Measurements from ENCODE around the gene NAV2. TPM values are rescaled to one million over a fixed set of nuclear protein-coding genes. Genes with fewer than 3 reads are reported as not detected.

The NAV2 gene
- total RNA-seq, 1 donor = 11.2 TPM

DNA sequence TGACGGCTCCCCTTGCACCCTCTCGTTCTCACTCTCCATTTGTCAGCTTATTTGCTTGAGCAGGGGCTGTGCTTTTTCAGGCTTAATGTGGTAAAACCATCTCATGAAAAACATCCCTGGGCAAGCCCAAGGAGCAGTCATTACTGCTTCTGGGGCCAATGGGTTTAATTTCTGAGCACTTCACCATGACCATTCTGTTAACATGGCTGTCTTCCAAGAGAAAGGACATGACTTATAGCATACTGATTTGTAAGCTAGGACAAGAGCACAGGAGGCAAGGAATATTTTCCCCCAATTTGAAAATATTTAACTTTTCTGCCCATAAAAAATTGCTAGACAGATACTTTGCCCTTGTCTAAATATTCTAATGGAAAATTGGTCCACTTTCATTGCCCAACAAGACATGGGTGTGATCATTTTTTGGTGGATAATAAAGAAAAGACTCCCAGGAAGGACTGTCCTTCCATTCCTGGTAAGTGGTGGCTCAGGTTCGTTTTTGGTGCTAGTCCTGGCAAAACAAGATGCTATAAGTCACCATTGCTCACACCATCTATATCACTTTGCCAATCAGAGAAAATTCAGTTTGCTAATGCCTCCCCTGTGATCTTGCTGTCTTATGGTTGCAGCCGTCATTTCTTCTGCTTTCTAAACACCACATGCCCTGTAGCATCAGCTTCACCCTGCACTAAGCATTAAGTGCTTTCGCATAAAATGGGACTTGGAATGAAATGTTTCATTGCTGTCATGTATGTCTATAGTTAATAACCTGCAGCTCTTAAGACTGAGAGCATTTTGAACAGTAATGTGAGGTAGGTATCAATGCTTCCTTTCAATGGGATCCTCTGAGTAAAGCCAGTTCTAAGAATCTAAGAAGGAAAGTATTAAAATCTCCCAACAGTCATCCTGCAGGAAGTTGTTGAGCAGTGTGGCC is 339.1 kb downstream of the NAV2 start:
- no peak for DNase-seq (ENCODE audit: low read depth)
- no peak overlapping the region for H3K4me3 ChIP-seq (ENCODE audit: low read depth, low read length)
- TF ChIP-seq, protein P1, sequence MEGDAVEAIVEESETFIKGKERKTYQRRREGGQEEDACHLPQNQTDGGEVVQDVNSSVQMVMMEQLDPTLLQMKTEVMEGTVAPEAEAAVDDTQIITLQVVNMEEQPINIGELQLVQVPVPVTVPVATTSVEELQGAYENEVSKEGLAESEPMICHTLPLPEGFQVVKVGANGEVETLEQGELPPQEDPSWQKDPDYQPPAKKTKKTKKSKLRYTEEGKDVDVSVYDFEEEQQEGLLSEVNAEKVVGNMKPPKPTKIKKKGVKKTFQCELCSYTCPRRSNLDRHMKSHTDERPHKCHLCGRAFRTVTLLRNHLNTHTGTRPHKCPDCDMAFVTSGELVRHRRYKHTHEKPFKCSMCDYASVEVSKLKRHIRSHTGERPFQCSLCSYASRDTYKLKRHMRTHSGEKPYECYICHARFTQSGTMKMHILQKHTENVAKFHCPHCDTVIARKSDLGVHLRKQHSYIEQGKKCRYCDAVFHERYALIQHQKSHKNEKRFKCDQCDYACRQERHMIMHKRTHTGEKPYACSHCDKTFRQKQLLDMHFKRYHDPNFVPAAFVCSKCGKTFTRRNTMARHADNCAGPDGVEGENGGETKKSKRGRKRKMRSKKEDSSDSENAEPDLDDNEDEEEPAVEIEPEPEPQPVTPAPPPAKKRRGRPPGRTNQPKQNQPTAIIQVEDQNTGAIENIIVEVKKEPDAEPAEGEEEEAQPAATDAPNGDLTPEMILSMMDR (IDR thresholded peaks at IDR 0.05; ENCODE audit: insufficient read depth, low read depth, low read length) = no peak

DNA sequence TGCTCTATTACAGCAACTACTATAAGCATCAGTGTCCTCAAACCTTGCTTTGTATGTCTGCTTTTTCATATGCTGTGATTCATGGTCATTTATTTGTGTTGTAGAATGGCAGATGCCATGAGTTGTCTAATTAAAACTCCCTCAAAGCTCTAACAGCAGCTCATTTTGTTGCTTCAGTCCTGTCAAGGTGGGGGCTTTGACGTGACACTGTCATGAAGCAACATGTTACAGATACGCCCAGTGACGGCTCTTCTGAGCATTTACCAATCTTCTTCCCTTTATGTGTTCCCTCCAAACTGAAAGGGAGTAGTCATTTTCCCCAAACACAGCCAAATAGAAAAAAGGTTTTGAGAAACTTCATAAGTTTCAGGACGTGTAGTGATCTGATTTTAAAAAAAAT is 340.9 kb downstream of the NAV2 start:
- no peak for DNase-seq (ENCODE audit: low read depth)
- TF ChIP-seq, protein P1 (IDR thresholded peaks at IDR 0.05; ENCODE audit: insufficient read depth, low read depth, low read length) = no peak
- no peak overlapping the region for H3K4me3 ChIP-seq (ENCODE audit: low read depth, low read length)

DNA sequence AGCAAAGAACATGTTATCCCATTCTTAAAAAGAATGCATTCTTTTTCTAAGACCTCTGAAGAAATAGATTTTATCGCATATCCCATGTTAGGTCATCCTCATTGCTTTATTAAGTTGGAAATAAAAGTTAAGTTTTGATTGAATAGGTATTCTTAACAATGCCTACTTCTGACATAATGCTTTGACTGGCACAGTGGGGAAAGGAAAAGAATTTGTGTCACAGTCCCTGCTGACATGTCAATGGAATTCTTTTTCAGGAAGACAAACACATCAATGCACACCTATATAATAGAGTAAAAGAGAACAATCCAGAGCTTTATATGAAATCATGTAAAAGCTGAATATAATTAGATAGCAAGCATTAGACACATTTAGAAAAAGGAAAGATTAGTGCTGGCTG is 341.9 kb downstream of the NAV2 start:
- TF ChIP-seq, protein P1 (IDR thresholded peaks at IDR 0.05; ENCODE audit: insufficient read depth, low read depth, low read length) = no peak

DNA sequence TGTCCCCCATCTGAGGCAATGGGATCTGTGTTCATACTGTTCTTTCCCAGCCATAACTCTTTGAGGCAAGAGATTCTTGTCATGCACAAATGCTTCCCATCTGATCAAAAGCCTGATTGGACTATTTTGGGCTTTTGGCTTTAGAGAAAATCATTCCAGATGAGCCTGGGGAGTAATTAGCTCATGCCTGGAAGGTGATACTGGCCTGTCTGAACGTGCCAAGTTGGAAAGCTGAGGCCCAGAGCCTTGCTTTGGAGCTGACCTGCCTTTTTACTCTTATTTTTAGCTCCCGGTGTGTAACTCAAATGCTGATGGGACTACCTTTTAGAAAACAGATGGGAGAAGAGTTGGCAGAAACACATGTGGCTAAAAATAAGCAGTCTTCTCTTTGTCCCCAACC is 342.7 kb downstream of the NAV2 start:
- TF ChIP-seq, protein P1 (IDR thresholded peaks at IDR 0.05; ENCODE audit: insufficient read depth, low read depth, low read length) = no peak
- DNase-seq (ENCODE audit: low read depth) = no peak
- no peak overlapping the region for H3K4me3 ChIP-seq (ENCODE audit: low read depth, low read length)

More for the DNA sequence above, 341.9 kb downstream of the NAV2 start:
- H3K4me3 ChIP-seq (ENCODE audit: low read depth, low read length) = no peak overlapping the region
- DNase-seq (ENCODE audit: low read depth) = no peak

DNA sequence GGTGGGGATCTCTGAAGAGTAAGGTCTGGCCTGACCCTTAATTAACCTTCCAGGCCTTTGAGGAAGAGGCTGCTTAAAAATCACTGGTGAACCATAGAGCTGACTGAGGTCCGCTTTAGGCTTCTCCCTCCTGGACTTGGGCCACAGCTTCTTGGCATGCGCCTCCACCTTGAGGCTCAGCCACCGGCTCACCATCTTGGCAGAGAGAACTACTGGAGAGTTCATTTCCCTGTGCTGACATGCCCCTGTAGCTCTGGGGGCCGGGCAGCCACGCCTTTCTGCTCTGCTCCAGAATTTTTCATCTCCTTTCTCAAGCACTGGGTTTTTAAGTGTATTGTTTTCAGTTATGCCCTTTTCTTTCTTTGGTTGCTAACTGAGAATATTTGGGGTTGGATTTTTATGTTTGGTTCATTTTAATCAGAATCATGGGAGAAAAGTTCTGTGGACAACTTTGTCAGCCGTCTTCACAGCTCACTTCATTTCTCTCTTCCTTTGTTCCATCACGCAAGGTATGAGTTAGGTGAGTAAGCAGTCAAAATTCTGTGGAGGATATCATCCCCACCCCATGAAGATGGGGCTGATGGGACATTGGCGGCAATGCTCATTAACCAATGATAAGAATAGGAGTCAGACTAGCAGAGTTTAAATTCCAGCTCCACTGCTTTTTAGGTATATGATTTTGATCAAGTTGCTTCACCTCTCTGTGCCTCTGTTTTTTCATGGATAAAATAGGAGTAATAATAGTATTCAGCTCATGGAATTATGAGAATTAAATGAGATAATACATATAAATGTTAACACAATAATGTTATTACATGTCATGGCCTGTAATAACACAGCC is 343.7 kb downstream of the NAV2 start:
- no peak for DNase-seq (ENCODE audit: low read depth)
- TF ChIP-seq, protein P1 (IDR thresholded peaks at IDR 0.05; ENCODE audit: insufficient read depth, low read depth, low read length) = no peak
- H3K4me3 ChIP-seq (ENCODE audit: low read depth, low read length) = no peak overlapping the region

DNA sequence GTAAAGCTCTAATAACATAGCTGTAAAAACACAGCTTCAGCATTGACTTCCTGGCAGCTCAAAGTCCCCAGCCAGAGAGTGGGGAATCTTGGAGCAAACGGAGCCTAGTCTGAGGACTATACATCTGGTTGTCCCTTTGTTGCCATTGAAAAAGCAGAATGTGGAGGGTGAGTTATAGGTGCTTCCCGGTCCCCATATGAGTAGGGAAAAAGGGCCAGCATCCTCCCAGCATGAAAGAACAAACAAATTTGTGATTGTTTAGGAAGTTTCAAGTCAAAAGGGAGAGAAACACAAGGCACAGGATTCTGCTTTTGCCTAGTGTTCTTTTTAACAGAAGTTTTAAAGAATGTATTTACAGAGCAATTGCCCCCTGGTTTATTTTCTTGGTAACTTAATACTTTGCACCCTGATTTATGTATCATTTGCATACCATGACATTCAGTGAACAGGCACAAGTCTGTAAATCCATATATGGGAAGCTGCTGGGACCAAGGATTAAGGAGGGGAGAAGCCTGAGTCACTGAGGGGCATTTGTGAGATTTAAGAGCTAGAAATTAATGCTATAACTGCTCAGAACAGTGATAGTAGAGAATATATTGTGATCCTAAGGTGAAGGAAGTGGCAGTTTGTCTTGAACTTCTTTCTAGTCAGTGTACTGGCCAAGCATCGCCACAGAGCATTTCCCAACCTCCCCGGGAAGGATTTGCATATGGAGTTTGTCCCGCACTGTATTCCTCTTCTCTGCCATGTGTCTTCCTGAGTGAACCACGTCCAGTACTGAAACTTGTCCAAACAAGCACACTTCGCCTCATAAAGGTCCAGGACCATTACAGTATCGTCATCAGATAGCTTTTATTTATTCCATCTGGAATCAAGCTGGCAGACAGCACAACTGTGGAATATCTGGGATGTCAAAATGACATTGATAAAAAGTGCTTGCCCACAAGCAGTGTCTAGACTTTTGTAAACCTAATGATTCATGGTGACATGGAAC is 344.6 kb downstream of the NAV2 start:
- no peak overlapping the region for H3K4me3 ChIP-seq (ENCODE audit: low read depth, low read length)
- peak; percentile 30 for DNase-seq (ENCODE audit: low read depth)
- TF ChIP-seq, protein P1 (IDR thresholded peaks at IDR 0.05; ENCODE audit: insufficient read depth, low read depth, low read length) = no peak

Measured in fibroblast of villous mesenchyme (primary cell).